ENCODE data around the gene CD70. TPM values are rescaled to one million over a fixed set of nuclear protein-coding genes. Genes with fewer than 3 reads are reported as not detected.

CD70 gene
- total RNA-seq, 1 experiment from 2014 or later: 1.2 TPM

DNA sequence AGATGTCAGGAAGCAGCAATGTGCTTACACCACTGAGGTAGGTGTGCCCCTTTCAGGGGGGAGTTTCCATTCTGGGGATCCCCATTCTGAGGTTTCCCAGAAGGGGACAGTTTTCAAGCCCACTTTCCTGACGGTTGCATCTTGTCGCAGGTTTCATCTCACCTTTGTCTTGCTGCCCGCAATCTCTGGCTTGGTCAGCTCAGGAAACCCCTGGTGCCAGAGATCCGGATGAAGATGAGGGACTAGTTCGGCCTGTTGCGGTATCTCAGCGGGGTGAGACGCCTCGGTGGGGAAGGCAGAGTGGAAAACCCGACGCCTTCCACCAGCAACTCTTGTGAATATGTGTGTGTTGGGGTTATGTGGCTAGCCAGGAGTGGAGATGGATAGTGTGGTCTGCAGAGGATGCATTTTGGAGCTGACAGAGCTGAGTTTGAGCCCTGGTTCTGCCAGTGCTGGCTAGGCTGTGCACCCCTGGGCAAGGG is 47.0 kb downstream of the CD70 start:
- no peak overlapping the region for H3T11ph ChIP-seq (ENCODE audit: low read length)
- H2BK12ac ChIP-seq (ENCODE audit: insufficient read length, low read depth, low read length): no peak overlapping the region
- H3K79me2 ChIP-seq (ENCODE audit: insufficient read depth, low read length): no peaks in the 10 kb centered on the region
- no peak overlapping the region for H2BK15ac ChIP-seq (ENCODE audit: low read depth, low read length)
- H3K56ac ChIP-seq (ENCODE audit: insufficient read length, low read depth, low read length): no peak overlapping the region
- H3K27me3 ChIP-seq (ENCODE audit: insufficient read depth, low read length): no peaks in the 10 kb centered on the region
- no peaks in the 10 kb centered on the region for H4K20me1 ChIP-seq (ENCODE audit: control insufficient read depth, insufficient read depth, insufficient read length)
- no peak overlapping the region for H3K4me3 Mint-ChIP-seq
- no peak overlapping the region for H3K9ac ChIP-seq (ENCODE audit: extremely low read depth, insufficient read length, low read length)
- WGBS (ENCODE audit: extremely low coverage, insufficient read length, low lambda C conversion rate): no CpG with 5 or more reads among the region's 11 CpGs
- no peaks in the 10 kb centered on the region for H3K79me1 ChIP-seq (ENCODE audit: insufficient read depth, low read depth, low read length, poor library complexity, severe bottlenecking)
- no peak overlapping the region for H3K4me2 ChIP-seq (ENCODE audit: insufficient read depth, insufficient read length, low read length)
- H4K91ac ChIP-seq (ENCODE audit: insufficient read length, low read depth, low read length): no peak overlapping the region
- peaks cover 16 to 33% of the 10 kb centered on the region in 2 experiments for H3K9me3 Mint-ChIP-seq
- no peak overlapping the region for H2BK5ac ChIP-seq (ENCODE audit: insufficient read length, low read length)
- no peaks in the 10 kb centered on the region for H3K4me1 Mint-ChIP-seq
- H3K18ac ChIP-seq (ENCODE audit: insufficient read length, low read depth, low read length): no peak overlapping the region
- no peak overlapping the region for H2AK5ac ChIP-seq (ENCODE audit: insufficient read length, low read length)
- H3K36me3 Mint-ChIP-seq (ENCODE audit: insufficient read depth in 1 of 3, low read depth in 3 of 3): no peaks in the 10 kb centered on the region; a peak in 3 of 7 replicates
- no peak overlapping the region for H4K5ac ChIP-seq (ENCODE audit: insufficient read length, low read depth, low read length)
- H2BK20ac ChIP-seq (ENCODE audit: low read depth, low read length, poor library complexity, severe bottlenecking): no peak overlapping the region
- no peaks in the 10 kb centered on the region for H3K9me3 ChIP-seq (ENCODE audit: control insufficient read depth, low read depth, low read length)
- H4K8ac ChIP-seq (replicated peaks; ENCODE audit: insufficient read length, low read depth, low read length): no peak overlapping the region
- no peaks in the 10 kb centered on the region for H3K23me2 ChIP-seq (ENCODE audit: insufficient read length, low read depth, low read length, poor library complexity, severe bottlenecking)
- H2BK120ac ChIP-seq (ENCODE audit: low read depth, low read length, poor library complexity, severe bottlenecking): no peak overlapping the region
- H3K4ac ChIP-seq (ENCODE audit: low read depth, low read length): no peak overlapping the region
- TF ChIP-seq, protein P1, sequence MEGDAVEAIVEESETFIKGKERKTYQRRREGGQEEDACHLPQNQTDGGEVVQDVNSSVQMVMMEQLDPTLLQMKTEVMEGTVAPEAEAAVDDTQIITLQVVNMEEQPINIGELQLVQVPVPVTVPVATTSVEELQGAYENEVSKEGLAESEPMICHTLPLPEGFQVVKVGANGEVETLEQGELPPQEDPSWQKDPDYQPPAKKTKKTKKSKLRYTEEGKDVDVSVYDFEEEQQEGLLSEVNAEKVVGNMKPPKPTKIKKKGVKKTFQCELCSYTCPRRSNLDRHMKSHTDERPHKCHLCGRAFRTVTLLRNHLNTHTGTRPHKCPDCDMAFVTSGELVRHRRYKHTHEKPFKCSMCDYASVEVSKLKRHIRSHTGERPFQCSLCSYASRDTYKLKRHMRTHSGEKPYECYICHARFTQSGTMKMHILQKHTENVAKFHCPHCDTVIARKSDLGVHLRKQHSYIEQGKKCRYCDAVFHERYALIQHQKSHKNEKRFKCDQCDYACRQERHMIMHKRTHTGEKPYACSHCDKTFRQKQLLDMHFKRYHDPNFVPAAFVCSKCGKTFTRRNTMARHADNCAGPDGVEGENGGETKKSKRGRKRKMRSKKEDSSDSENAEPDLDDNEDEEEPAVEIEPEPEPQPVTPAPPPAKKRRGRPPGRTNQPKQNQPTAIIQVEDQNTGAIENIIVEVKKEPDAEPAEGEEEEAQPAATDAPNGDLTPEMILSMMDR (conservative IDR thresholded peaks at IDR 0.05): no peak
- peaks cover 29% of the 10 kb centered on the region for H3K27me3 Mint-ChIP-seq (ENCODE audit: low read depth)
- H3K27ac Mint-ChIP-seq: no peak overlapping the region
- no peak overlapping the region for H3K27ac ChIP-seq (ENCODE audit: insufficient read length, low read depth, low read length)
- DNase-seq: no peak
- no peaks in the 10 kb centered on the region for H3K4me1 ChIP-seq (ENCODE audit: insufficient read depth, low read length)
- H3K23ac ChIP-seq (ENCODE audit: insufficient read length, low read depth, low read length): no peak overlapping the region
- no peak overlapping the region for H3K14ac ChIP-seq (ENCODE audit: insufficient read depth, low read length)
- no peak overlapping the region for H2AFZ ChIP-seq (ENCODE audit: low read length)
